GM12878 (cell line): ENCODE results near the gene KCNN1. TPM values are rescaled to one million over a fixed set of nuclear protein-coding genes. Genes with fewer than 3 reads are reported as not detected.

ENCODE experiments used
- BCLAF1 ChIP-seq: fragments of 450-650 bp; IDR thresholded peaks from 2 replicates; pipeline ENCODE4 v1.6.1; 2017; ENCODE audit warnings: antibody characterized with exemption, mild to moderate bottlenecking, moderate library complexity
- CEBPB ChIP-seq, 2 experiments: fragments of 150-350 bp in 1 of 2; IDR thresholded peaks; 2 replicates each; pipeline ENCODE4 v1.6.1; 2012 to 2014; ENCODE audit warnings: low read depth in 2 of 2, low read length in 2 of 2, borderline replicate concordance in 1 of 2, inconsistent platforms in 1 of 2
- CHD2 ChIP-seq: IDR thresholded peaks from 2 replicates; pipeline ENCODE4 v1.6.1; 2011; ENCODE audit warnings: low read depth, low read length, improper control_type of control experiment, borderline replicate concordance
- CREB1 ChIP-seq: IDR thresholded peaks from 2 replicates; pipeline ENCODE4 v1.6.1; 2012; ENCODE audit warnings: low read depth, mild to moderate bottlenecking, inconsistent platforms
- CUX1 ChIP-seq: IDR thresholded peaks from 2 replicates; pipeline ENCODE4 v1.6.1; 2012; ENCODE audit warnings: improper control_type of control experiment, low read depth, low read length; ENCODE audit not compliant: insufficient replicate concordance
- E2F8 ChIP-seq: fragments of 450-650 bp; IDR thresholded peaks from 2 replicates; pipeline ENCODE4 v1.6.1; 2018; ENCODE audit warnings: mild to moderate bottlenecking, low read depth, moderate library complexity; ENCODE audit not compliant: partially characterized antibody
- HDAC6 ChIP-seq: fragments of 200-600 bp; sonication (generic); IDR thresholded peaks from one replicate; pipeline ENCODE4 v1.8.0; 2017; ENCODE audit warnings: antibody characterized with exemption; ENCODE audit not compliant: unreplicated experiment
- IKZF2 ChIP-seq, 2 experiments: fragments of 450-650 bp; IDR thresholded peaks; 2 replicates each; pipeline ENCODE4 v1.6.1; 2017; ENCODE audit warnings: mild to moderate bottlenecking in 2 of 2, moderate library complexity in 2 of 2
- LARP7 ChIP-seq: fragments of 450-650 bp; IDR thresholded peaks from 2 replicates; pipeline ENCODE4 v1.6.1; 2017; ENCODE audit warnings: mild to moderate bottlenecking
- NKRF ChIP-seq: fragments of 450-650 bp; conservative IDR thresholded peaks from 2 replicates; pipeline ENCODE4 v1.6.1; 2017; ENCODE audit warnings: mild to moderate bottlenecking, moderate library complexity
- SMARCA5 ChIP-seq: fragments of 450-650 bp; IDR thresholded peaks from 2 replicates; pipeline ENCODE4 v1.6.1; 2017; ENCODE audit warnings: mild to moderate bottlenecking
- STAT3 ChIP-seq: IDR thresholded peaks from 2 replicates; pipeline ENCODE4 v1.6.1; 2011; ENCODE audit warnings: low read depth, low read length, improper control_type of control experiment
- USF1 ChIP-seq: IDR thresholded peaks from 2 replicates; pipeline ENCODE4 v1.6.1; 2011; ENCODE audit warnings: borderline replicate concordance, low read depth, mild to moderate bottlenecking, moderate library complexity, mixed read lengths, low read length; ENCODE audit not compliant: insufficient read depth; ENCODE audit errors: extremely low read length
- YBX1 ChIP-seq: fragments of 450-650 bp; IDR thresholded peaks from 2 replicates; pipeline ENCODE4 v1.6.1; 2016; ENCODE audit warnings: antibody characterized with exemption
- YY1 ChIP-seq: IDR thresholded peaks from 2 replicates; pipeline ENCODE4 v1.6.1; 2011; ENCODE audit warnings: low read depth, mild to moderate bottlenecking, low read length
- polyA plus RNA-seq, 11 experiments: library from polyadenylated mRNA; depleted of rRNA in 4 of 11; unstranded in 6 of 11; stranded (reverse) in 5 of 11; fragments of >200 nt; fragmentation: Nextera tagmentation in 4 of 11; fragmentation: Illumina TruSeq in 1 of 11; extraction: Ambion mirVana in 4 of 11; extraction: Trizol in 1 of 11; gene quantifications; 1 replicate in 1 of 11; 2 replicates in 10 of 11; pipeline versions ENCODE4 v1.2.1 to v1.2.3, GENCODE V29; 2011 to 2016; ENCODE audit warnings: inconsistent platforms in 2 of 11, missing spikeins in 2 of 11, low read depth in 1 of 11
- total RNA-seq, 4 experiments: library from RNA; depleted of rRNA in 3 of 4; stranded (reverse); fragments of >200 nt in 3 of 4; fragmentation: Illumina TruSeq in 1 of 4; extraction: Trizol in 1 of 4; gene quantifications; 2 replicates each; pipeline versions ENCODE4 v1.2.1 to v1.2.3, GENCODE V29; 2013 to 2021

KCNN1 gene
- total and polyA plus RNA-seq, 10 of the 15 experiments (the other 5 are each of a cell fraction or from before 2014, with no cell fraction given), result 0.02 to 0.95 (median 0.16) TPM; not detected in 1

- TF ChIP-seq CUX1 (no peak), CHD2 (peak; percentile 78; the same call in 1 of the 2 replicates), CREB1 (no peak), E2F8 (no peak), NKRF (no peak), YY1 (0 out of 2 replicates have a peak, but pooled peaks have one; percentile 27), BCLAF1 (no peak), SMARCA5 (no peak), IKZF2 (IDR thresholded peaks at IDR 0.05) (peak; percentile 83 to 90), USF1 (peak; percentile 31), LARP7 (no peak), CEBPB (IDR thresholded peaks at IDR 0.05; ENCODE audit: borderline replicate concordance in 1 of 2, low read depth in 2 of 2, low read length in 2 of 2) (no peak), STAT3 (no peak), YBX1 (no peak), HDAC6 (no peak)
Observed at GRCh38 chr19:18023622-18024251, 56.8 kb downstream of the KCNN1 start (continued).
